PC-9 (cell line): ENCODE measurements around the gene LOX. TPM values are rescaled to one million over a fixed set of nuclear protein-coding genes. Genes with fewer than 3 reads are reported as not detected.

Experiments
- BruUV-seq: library from RNA; stranded (reverse); fragments of 400-500 nt; replicated peaks from 2 replicates; lab custom pipeline; 2021; lab: Mats Ljungman, UMichigan
- CTCF ChIA-PET: fragments of 300-600 bp; sonication (Branson Sonifier 250); formaldehyde crosslinking; loops from one replicate; lab custom pipeline; 2022; ENCODE audit warnings: antibody characterized with exemption; lab: Charles Lee
- POLR2A ChIA-PET: fragments of 300-600 bp; sonication (Branson Sonifier 250); formaldehyde crosslinking; loops from one replicate; lab custom pipeline; 2022; ENCODE audit warnings: antibody characterized with exemption; ENCODE audit not compliant: unreplicated experiment; lab: Charles Lee
- DNase-seq, 2 experiments: peaks; one replicate each; pipeline versions ENCODE4 v3.0.0 to v3.0.0-alpha.2; 2015 to 2022; ENCODE audit warnings: mixed read lengths in 1 of 2
- H2AFZ ChIP-seq: fragments of 200-600 bp; sonication (generic); 2 replicates; pipeline ENCODE4 v1.8.1; 2017; ENCODE audit warnings: antibody characterized with exemption
- H3F3A ChIP-seq: fragments of 200-600 bp; sonication (generic); 2 replicates; pipeline ENCODE4 v1.8.1; 2017; ENCODE audit warnings: antibody characterized with exemption, mild to moderate bottlenecking, low read depth; ENCODE audit not compliant: insufficient read depth
- H3K27ac ChIP-seq: fragments of 200-600 bp; sonication (generic); 2 replicates; pipeline ENCODE4 v1.6.1; 2016; ENCODE audit warnings: mixed run types
- H3K27me3 ChIP-seq: fragments of 200-600 bp; sonication (generic); 2 replicates; pipeline ENCODE4 v1.6.1; 2016; ENCODE audit warnings: low read depth, mixed run types; ENCODE audit not compliant: insufficient read depth
- H3K36me3 ChIP-seq: fragments of 200-600 bp; sonication (generic); 2 replicates; pipeline ENCODE4 v1.6.1; 2016; ENCODE audit warnings: low read depth, mixed run types
- H3K4me1 ChIP-seq: fragments of 200-600 bp; sonication (generic); replicated peaks from 2 replicates; pipeline ENCODE4 v1.6.1; 2016; ENCODE audit warnings: mixed run types; ENCODE audit not compliant: insufficient read depth
- H3K4me2 ChIP-seq: fragments of 200-600 bp; sonication (generic); 2 replicates; pipeline ENCODE4 v1.6.1; 2017; ENCODE audit warnings: mixed run types
- H3K4me3 ChIP-seq: fragments of 200-600 bp; sonication (generic); 2 replicates; pipeline ENCODE4 v1.6.1; 2016; ENCODE audit warnings: mixed run types
- H3K79me2 ChIP-seq: fragments of 200-600 bp; sonication (generic); 2 replicates; pipeline ENCODE4 v1.6.1; 2017; ENCODE audit warnings: low read depth, mixed run types
- H3K9me2 ChIP-seq: fragments of 200-600 bp; sonication (generic); 2 replicates; pipeline ENCODE4 v1.8.1; 2017; ENCODE audit warnings: mild to moderate bottlenecking; ENCODE audit not compliant: insufficient read depth
- H3K9me3 ChIP-seq: fragments of 200-600 bp; sonication (generic); 2 replicates; pipeline ENCODE4 v1.8.1; 2016; ENCODE audit warnings: low read depth; ENCODE audit not compliant: insufficient read depth
- H4K20me1 ChIP-seq: fragments of 200-600 bp; sonication (generic); 2 replicates; pipeline ENCODE4 v1.8.1; 2017; ENCODE audit not compliant: insufficient read depth
- EZH2 ChIP-seq: fragments of 200-600 bp; sonication (generic); IDR thresholded peaks from 2 replicates; pipeline ENCODE4 v1.8.0; 2017; ENCODE audit warnings: antibody characterized with exemption, low read depth
- intact Hi-C: fragments of 100-400 bp; cut with micrococcal nuclease; formaldehyde crosslinking; loops from one replicate; pipeline ENCODE4 v1.10.0; 2022; ENCODE audit not compliant: unreplicated experiment
- total RNA-seq: library from RNA; stranded (reverse); gene quantifications from 2 replicates; pipeline ENCODE4 v1.2.3, GENCODE V29; 2021
- TF ChIP-seq, protein P1 (sequence below): fragments of 200-600 bp; sonication (generic); conservative IDR thresholded peaks from 2 replicates; pipeline ENCODE4 v1.6.1; 2017; ENCODE audit warnings: mixed run types, antibody characterized with exemption, mild to moderate bottlenecking, moderate library complexity

Gene LOX
- total RNA-seq, 1 experiment from 2014 or later, result 3.2 TPM

DNA sequence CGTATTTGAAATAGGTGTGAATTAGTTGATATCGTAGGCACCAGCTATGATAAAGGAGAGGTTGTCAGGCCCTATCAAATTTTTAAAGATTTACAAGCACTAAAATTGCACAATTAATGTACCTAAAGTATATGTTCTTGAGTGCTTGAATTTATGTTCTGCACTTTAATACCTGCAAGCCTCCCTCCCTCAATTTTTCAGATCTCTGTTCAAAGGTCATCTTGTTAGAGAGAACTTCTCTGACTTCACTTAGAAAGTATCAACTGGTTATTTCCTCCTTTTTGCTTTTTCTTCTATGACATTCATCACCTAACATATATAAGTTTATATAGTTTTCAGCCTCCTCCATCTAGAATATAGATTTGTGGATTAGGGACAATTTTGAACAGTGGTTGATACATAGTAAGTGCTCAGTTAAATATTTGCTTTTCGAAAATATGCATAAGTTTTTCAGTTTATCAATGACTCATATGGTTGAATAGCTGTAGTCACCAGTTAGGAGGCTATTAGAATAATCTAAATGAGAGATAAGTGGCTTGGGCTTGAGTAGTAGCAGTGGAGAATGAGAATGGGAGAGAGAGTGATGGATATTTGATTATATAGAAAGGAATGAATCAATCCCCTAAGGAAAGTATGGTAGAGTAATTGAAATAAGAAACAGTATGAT is 37.3 kb downstream of the LOX start:
- Histone ChIP-seq H4K20me1 (no peaks in the 10 kb centered on the region), H3K9me3 (no peaks in the 10 kb centered on the region), H2AFZ (no peak overlapping the region), H3K36me3 (no peaks in the 10 kb centered on the region), H3K4me1 (no peaks in the 10 kb centered on the region), H3K9me2 (no peaks in the 10 kb centered on the region), H3F3A (no peaks in the 10 kb centered on the region), H3K27ac (no peak overlapping the region), H3K27me3 (no peaks in the 10 kb centered on the region), H3K4me3 (no peak overlapping the region), H3K4me2 (no peak overlapping the region), H3K79me2 (no peaks in the 10 kb centered on the region)
- intact Hi-C loops, result no loop called here
- no peak for DNase-seq
- POLR2A ChIA-PET, result no interaction called here
- no TSS peak for BruUV-seq
- CTCF ChIA-PET, result interaction anchor here (0.6 kb wide), 1 partner anchor 137 kb away, joined by 3 read pairs; no protein-coding TSS in a partner anchor
- no peak for TF ChIP-seq EZH2
- TF ChIP-seq, protein P1, sequence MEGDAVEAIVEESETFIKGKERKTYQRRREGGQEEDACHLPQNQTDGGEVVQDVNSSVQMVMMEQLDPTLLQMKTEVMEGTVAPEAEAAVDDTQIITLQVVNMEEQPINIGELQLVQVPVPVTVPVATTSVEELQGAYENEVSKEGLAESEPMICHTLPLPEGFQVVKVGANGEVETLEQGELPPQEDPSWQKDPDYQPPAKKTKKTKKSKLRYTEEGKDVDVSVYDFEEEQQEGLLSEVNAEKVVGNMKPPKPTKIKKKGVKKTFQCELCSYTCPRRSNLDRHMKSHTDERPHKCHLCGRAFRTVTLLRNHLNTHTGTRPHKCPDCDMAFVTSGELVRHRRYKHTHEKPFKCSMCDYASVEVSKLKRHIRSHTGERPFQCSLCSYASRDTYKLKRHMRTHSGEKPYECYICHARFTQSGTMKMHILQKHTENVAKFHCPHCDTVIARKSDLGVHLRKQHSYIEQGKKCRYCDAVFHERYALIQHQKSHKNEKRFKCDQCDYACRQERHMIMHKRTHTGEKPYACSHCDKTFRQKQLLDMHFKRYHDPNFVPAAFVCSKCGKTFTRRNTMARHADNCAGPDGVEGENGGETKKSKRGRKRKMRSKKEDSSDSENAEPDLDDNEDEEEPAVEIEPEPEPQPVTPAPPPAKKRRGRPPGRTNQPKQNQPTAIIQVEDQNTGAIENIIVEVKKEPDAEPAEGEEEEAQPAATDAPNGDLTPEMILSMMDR, result no peak

DNA sequence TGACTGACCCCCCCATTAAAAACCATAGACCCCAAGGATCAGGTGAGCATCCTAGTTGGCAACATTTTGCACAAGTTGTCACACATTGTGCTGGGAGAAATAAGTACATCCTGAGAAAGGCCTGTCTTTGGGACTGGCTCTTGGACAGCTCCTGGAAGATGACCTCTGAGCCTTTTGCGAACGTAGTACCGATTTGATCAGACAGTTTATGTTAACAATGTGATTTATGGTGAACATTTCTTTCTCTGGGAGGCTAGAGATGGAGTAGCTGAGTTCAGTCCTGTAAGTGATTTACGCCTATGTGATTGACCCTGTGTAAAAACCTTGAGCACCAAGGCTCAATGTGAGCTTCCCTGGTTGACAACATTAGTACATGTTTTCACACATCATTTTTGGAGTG is 41.7 kb downstream of the LOX start:
- Histone ChIP-seq H3K4me3 (no peak overlapping the region), H3K27ac (no peak overlapping the region), H3K4me1 (no peaks in the 10 kb centered on the region), H3F3A (no peaks in the 10 kb centered on the region), H3K79me2 (no peaks in the 10 kb centered on the region), H3K4me2 (no peak overlapping the region), H2AFZ (no peak overlapping the region), H3K9me2 (no peaks in the 10 kb centered on the region), H4K20me1 (no peaks in the 10 kb centered on the region), H3K9me3 (no peaks in the 10 kb centered on the region), H3K27me3 (no peaks in the 10 kb centered on the region), H3K36me3 (no peaks in the 10 kb centered on the region)
- TF ChIP-seq, protein P1, result no peak
- ChIA-PET POLR2A (no interaction called here), CTCF (no interaction called here)
- no peak for DNase-seq
- intact Hi-C loops, result no loop called here
- no TSS peak for BruUV-seq

DNA sequence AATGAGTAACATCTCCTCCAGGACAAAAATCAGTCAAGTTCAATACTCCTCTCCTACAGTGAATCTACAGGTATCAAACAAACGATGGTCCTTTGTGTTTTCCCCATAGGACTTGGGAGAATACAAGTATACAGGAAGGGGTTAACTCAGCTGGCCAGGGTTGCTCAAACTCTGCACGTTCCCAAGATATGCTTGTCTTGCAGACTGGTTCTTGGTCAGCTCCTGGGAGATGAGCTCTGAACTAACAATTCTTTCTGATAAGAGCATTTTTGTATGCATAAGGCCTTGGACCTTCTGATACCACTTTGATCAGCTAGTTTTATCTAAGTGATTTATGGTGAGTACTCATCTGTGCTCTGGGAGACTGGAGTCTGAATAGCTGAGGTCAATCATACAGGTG is 42.1 kb downstream of the LOX start:
- CTCF ChIA-PET, result no interaction called here
- no peaks in the 10 kb centered on the region for H3K79me2 ChIP-seq
- BruUV-seq, result no TSS peak
- H3F3A ChIP-seq, result no peaks in the 10 kb centered on the region
- no peaks in the 10 kb centered on the region for H3K9me3 ChIP-seq
- no peaks in the 10 kb centered on the region for H3K27me3 ChIP-seq
- no peak overlapping the region for H2AFZ ChIP-seq
- no peak overlapping the region for H3K4me3 ChIP-seq
- no peak overlapping the region for H3K27ac ChIP-seq
- no peaks in the 10 kb centered on the region for H4K20me1 ChIP-seq
- DNase-seq, result no peak
- H3K4me2 ChIP-seq, result no peak overlapping the region
- H3K9me2 ChIP-seq, result no peaks in the 10 kb centered on the region
- H3K4me1 ChIP-seq, result no peaks in the 10 kb centered on the region
- no peaks in the 10 kb centered on the region for H3K36me3 ChIP-seq
- intact Hi-C loops, result no loop called here
- no peak for TF ChIP-seq EZH2
- TF ChIP-seq, protein P1, result no peak
- POLR2A ChIA-PET, result no interaction called here
